Measurements from ENCODE around the gene SPAM1.
"Not testable (repeated sequence)": the region's sequence is repeated elsewhere in the genome, so short reads cannot be mapped to it uniquely, and the experiment has no call there.

The SPAM1 gene

GRCh38 chr7:123961771-123962170, 36.7 kb downstream of the SPAM1 start:
- DNase-seq = peak in 1 of 2 experiments; percentile 5

- DNase-seq = no peak
Measured at GRCh38 chr7:123966936-123967335, 41.9 kb downstream of the SPAM1 start.

- no peak for DNase-seq
Measured at GRCh38 chr7:123972045-123972444, 47.0 kb downstream of the SPAM1 start.

- DNase-seq = no peak
Measured at GRCh38 chr7:123972831-123973230, 47.8 kb downstream of the SPAM1 start.

- no peak for DNase-seq
Measured at GRCh38 chr7:123974326-123974908, 49.4 kb downstream of the SPAM1 start.

- no peak for DNase-seq
Measured at GRCh38 chr7:123975084-123975483, 50.0 kb downstream of the SPAM1 start.

- no peak for DNase-seq
Measured at GRCh38 chr7:123977081-123977480, 52.0 kb downstream of the SPAM1 start.

- DNase-seq = no peak
Measured at GRCh38 chr7:123979876-123980275, 54.8 kb downstream of the SPAM1 start.

GRCh38 chr7:123987445-123987844, 62.4 kb downstream of the SPAM1 start:
- no peak for DNase-seq

- no peak for DNase-seq
Measured at GRCh38 chr7:123992913-123993518, 68.0 kb downstream of the SPAM1 start.

GRCh38 chr7:123993996-123994395, 69.0 kb downstream of the SPAM1 start:
- no peak for DNase-seq

- no peak for DNase-seq
Measured at GRCh38 chr7:123994449-123994848, 69.4 kb downstream of the SPAM1 start.

GRCh38 chr7:123995617-123996326, 70.7 kb downstream of the SPAM1 start:
- DNase-seq = no peak

- no peak for DNase-seq
Measured at GRCh38 chr7:123996327-123996625, 71.2 kb downstream of the SPAM1 start.

GRCh38 chr7:123998921-123999320, 73.9 kb downstream of the SPAM1 start:
- no peak for DNase-seq

GRCh38 chr7:123999703-124000102, 74.7 kb downstream of the SPAM1 start:
- no peak for DNase-seq

- DNase-seq = not testable (repeated sequence)
Measured at GRCh38 chr7:124008296-124008695, 83.3 kb downstream of the SPAM1 start.

GRCh38 chr7:124009321-124009720, 84.3 kb downstream of the SPAM1 start:
- DNase-seq = no peak

Measured in activated CD4-positive, alpha-beta T cell treated with anti-CD3 and anti-CD28 coated beads, Interleukin-2, amount 50 U/mL, for 48 hours (primary cell).